Subcutaneous adipose tissue (tissue), 4 donors: ENCODE data around the gene PNRC1. TPM values are rescaled to one million over a fixed set of nuclear protein-coding genes. Genes with fewer than 3 reads are reported as not detected.

ENCODE experiments used
- total RNA-seq, 4 donors: library from RNA; depleted of rRNA; stranded (reverse); fragments of >200 nt; gene quantifications; one replicate each; pipeline ENCODE4 v1.1.0, GENCODE V29; 2016
- TF ChIP-seq, protein P1 (sequence below): fragments of 450-650 bp; IDR thresholded peaks from one replicate; pipeline ENCODE4 v1.5.1; 2016; ENCODE audit warnings: low read depth, mild to moderate bottlenecking, control low read depth, antibody characterized with exemption, moderate library complexity

The PNRC1 gene
- total RNA-seq, 4 donors from 2014 or later, result 228 to 324 (median 262) TPM

DNA sequence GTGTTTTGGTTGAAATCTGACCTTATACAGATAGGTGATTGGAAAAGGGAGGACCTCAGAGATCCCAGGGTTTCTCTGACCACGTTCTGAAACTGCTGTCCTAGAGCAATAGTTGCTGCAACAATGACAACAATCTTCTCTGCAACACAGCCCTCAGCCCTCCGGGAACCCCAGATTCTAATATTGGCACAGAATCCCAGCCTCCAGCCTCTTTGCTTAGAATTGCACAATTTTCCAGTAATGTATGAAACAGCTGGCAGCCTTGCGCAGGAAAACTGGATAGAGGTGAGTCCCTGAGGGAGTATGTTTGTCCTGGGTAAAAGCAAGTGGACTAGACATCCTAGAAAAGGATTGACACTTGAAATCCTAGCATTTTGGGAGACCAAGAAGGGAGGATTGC lies 30.4 kb upstream of the PNRC1 start:
- TF ChIP-seq, protein P1, sequence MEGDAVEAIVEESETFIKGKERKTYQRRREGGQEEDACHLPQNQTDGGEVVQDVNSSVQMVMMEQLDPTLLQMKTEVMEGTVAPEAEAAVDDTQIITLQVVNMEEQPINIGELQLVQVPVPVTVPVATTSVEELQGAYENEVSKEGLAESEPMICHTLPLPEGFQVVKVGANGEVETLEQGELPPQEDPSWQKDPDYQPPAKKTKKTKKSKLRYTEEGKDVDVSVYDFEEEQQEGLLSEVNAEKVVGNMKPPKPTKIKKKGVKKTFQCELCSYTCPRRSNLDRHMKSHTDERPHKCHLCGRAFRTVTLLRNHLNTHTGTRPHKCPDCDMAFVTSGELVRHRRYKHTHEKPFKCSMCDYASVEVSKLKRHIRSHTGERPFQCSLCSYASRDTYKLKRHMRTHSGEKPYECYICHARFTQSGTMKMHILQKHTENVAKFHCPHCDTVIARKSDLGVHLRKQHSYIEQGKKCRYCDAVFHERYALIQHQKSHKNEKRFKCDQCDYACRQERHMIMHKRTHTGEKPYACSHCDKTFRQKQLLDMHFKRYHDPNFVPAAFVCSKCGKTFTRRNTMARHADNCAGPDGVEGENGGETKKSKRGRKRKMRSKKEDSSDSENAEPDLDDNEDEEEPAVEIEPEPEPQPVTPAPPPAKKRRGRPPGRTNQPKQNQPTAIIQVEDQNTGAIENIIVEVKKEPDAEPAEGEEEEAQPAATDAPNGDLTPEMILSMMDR, result no peak

DNA sequence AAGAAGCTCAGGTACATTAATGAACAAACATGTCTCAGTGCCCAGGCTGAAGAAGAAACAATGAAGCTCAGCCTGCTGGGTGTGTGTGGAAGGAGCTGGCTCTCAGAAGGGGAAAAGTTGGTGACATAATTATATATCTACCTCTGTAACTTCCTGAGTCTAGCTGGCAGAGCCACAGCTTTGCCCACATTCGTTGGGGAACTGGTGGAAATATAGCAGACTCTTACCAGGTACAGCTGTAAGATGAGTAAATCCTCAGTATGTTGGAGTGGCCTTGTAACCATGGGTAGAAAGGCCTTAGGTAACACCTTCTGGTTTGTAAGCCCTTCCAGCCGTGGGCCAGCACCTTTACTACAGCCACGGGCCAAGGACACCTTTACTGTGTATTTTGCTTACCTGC lies 29.9 kb upstream of the PNRC1 start:
- TF ChIP-seq, protein P1, result no peak

DNA sequence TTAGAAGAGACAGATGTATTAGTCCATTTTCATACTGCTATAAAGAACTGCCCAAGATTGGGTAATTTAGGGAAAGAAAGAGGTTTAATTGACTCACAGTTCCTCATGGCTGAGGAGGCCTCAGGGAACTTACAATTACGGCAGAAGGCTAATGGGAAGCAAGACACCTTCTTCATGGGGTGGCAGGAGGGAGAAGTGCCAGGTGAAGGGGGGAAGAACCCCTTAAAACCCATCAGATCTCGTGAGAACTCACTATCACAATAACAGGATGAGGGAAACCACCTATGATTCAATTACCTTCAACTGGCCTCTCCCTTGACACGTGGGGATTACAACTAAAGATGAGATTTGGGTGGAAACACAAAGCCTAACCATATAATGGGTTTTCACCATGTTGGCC lies 28.9 kb upstream of the PNRC1 start:
- TF ChIP-seq, protein P1, result no peak

GRCh38 chr6:89054208-89054607 lies 26.3 kb upstream of the PNRC1 start:
- TF ChIP-seq, protein P1, result no peak

DNA sequence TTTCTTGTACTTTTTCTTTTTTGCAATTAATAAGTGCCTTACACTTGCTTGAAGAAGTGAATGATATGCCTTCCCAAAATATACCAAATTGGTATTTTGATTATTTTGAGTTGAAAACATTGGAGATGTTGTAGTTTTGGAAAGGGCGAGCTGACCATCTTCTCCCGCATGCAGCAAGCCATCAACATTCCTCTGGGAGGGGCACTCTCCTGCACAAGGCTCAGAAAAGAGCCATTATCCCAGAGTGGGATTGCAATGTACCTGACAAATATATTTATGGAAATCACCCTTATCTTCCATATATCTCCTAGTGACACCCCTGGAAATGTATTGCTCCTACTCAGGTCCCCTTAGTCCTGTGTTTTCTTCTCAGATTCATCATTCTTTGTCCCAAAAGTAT lies 22.8 kb upstream of the PNRC1 start:
- TF ChIP-seq, protein P1, result no peak

GRCh38 chr6:89058627-89059026 lies 21.9 kb upstream of the PNRC1 start:
- TF ChIP-seq, protein P1, result no peak

DNA sequence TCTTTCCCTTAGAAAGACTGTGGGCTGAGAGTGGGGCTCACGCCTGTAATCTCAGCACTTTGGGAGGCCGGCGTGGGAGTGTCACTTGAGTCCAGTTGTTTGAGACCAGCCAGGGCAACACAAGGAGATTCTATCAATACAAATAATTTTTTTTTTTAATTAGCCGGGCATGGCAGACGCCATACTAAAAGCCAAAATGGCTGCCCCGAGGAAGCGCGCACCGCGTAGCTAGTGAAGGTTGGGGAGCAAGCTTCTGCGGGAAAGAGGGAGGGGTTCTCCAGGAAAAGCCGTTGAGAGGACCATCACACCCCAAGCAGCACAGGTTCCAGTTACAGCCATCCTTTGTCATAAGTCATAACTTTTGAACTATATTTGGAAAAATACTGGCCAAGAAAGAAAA lies 21.3 kb upstream of the PNRC1 start:
- TF ChIP-seq, protein P1, result no peak
